CD8-positive, alpha-beta memory T cell (primary cell): ENCODE measurements around the gene BCL2L13. TPM values are rescaled to one million over a fixed set of nuclear protein-coding genes. Genes with fewer than 3 reads are reported as not detected.

ENCODE experiments used
- CTCF ChIA-PET: fragments of 350-600 bp; sonication (Branson Sonifier 250); formaldehyde crosslinking; loops from one replicate; lab custom pipeline; 2021; ENCODE audit warnings: antibody characterized with exemption; lab: Charles Lee
- POLR2A ChIA-PET: fragments of 350-600 bp; sonication (Branson Sonifier 250); formaldehyde crosslinking; loops from one replicate; lab custom pipeline; 2021; ENCODE audit warnings: antibody characterized with exemption; lab: Charles Lee
- DNase-seq, 5 donors: peaks; one replicate each; pipeline versions ENCODE4 v3.0.0 to v3.0.0-alpha.2; 2020 to 2022; ENCODE audit warnings: mixed read lengths in 1 of 5
- H3K27ac ChIP-seq: one replicate; pipeline ENCODE4 v1.7.0; 2013; ENCODE audit warnings: low read depth, mild to moderate bottlenecking, low read length, moderate library complexity
- H3K27me3 ChIP-seq: 2 replicates; pipeline ENCODE4 v1.7.0; 2013; ENCODE audit warnings: low read length, mild to moderate bottlenecking; ENCODE audit not compliant: insufficient read depth, poor library complexity, severe bottlenecking
- H3K36me3 ChIP-seq: 2 replicates; pipeline ENCODE4 v1.7.0; 2013; ENCODE audit warnings: mild to moderate bottlenecking, low read length, moderate library complexity; ENCODE audit not compliant: insufficient read depth
- H3K4me1 ChIP-seq: 2 replicates; pipeline ENCODE4 v1.7.0; 2013; ENCODE audit warnings: mild to moderate bottlenecking, low read length, moderate library complexity; ENCODE audit not compliant: insufficient read depth
- H3K4me3 ChIP-seq: 2 replicates; pipeline ENCODE4 v1.7.0; 2013; ENCODE audit warnings: mild to moderate bottlenecking, low read length
- H3K9me3 ChIP-seq: 2 replicates; pipeline ENCODE4 v1.7.0; 2013; ENCODE audit warnings: mild to moderate bottlenecking, low read length
- H3K27ac Mint-ChIP-seq, 8 donors: one replicate each; pipeline ENCODE4 v1.8.0; 2020 to 2021; ENCODE audit warnings: mixed read lengths in 8 of 8, mild to moderate bottlenecking in 6 of 8, inconsistent platforms in 3 of 8, moderate library complexity in 3 of 8
- H3K27me3 Mint-ChIP-seq, 2 donors: one replicate each; pipeline ENCODE4 v1.8.0; 2020 to 2021; ENCODE audit warnings: mixed read lengths in 2 of 2, mild to moderate bottlenecking in 1 of 2, moderate library complexity in 1 of 2
- H3K36me3 Mint-ChIP-seq, 3 donors: one replicate each; pipeline ENCODE4 v1.8.0; 2020 to 2021; ENCODE audit warnings: mixed read lengths in 3 of 3, inconsistent platforms in 1 of 3, mild to moderate bottlenecking in 1 of 3
- H3K4me1 Mint-ChIP-seq, 3 donors: one replicate each; pipeline ENCODE4 v1.8.0; 2020 to 2021; ENCODE audit warnings: mixed read lengths in 3 of 3, inconsistent platforms in 1 of 3, mild to moderate bottlenecking in 1 of 3
- H3K4me3 Mint-ChIP-seq, 7 donors: one replicate each; pipeline ENCODE4 v1.8.0; 2020 to 2021; ENCODE audit warnings: mixed read lengths in 7 of 7, mild to moderate bottlenecking in 6 of 7, moderate library complexity in 4 of 7, inconsistent platforms in 2 of 7
- H3K9me3 Mint-ChIP-seq, 5 donors: one replicate each; pipeline ENCODE4 v1.8.0; 2020 to 2022; ENCODE audit warnings: mixed read lengths in 5 of 5, mild to moderate bottlenecking in 3 of 5, moderate library complexity in 2 of 5, inconsistent platforms in 1 of 5
- polyA plus RNA-seq: library from polyadenylated mRNA; unstranded; fragments of 300-500 nt; fragmentation: Illumina TruSeq; gene quantifications from one replicate; pipeline ENCODE4 v1.2.3, GENCODE V29; 2021
- total RNA-seq, 2 experiments: library from RNA; stranded (reverse); gene quantifications; one replicate each; pipeline ENCODE4 v1.2.3, GENCODE V29; 2021

The BCL2L13 gene
- total and polyA plus RNA-seq, 3 experiments from 2014 or later, result 39.8 to 41.1 (median 40.1) TPM

DNA sequence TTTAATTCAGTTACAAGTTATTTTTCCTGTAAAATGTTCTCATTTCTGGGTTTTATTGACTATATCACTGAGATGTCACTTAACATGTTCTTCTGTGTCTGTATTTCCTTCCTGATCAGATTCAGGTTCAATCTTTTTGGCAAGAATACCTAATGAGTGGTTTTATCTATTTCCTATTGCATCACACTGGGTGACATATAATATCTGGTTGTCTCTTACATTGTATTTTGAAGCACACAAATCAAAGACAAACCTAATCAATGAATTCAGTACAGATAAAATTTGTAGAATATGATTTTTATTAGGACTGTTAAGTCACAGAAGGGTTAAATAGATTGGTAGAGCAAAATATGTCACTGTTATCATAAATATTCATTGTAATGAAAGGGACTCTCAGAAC is 60.4 kb downstream of the BCL2L13 start:
- Histone ChIP-seq H3K36me3 (peaks cover 8% of the 10 kb centered on the region), H3K9me3 (no peaks in the 10 kb centered on the region), H3K4me3 (no peak overlapping the region), H3K27me3 (no peaks in the 10 kb centered on the region), H3K4me1 (no peaks in the 10 kb centered on the region), H3K27ac (no peak overlapping the region)
- ChIA-PET CTCF (no interaction called here), POLR2A (no interaction called here)
- Mint-ChIP-seq H3K27ac (peak overlapping the region in 4 of 8 donors; percentile 45 to 89 (median 81)), H3K27me3 (no peaks in the 10 kb centered on the region), H3K4me3 (no peak overlapping the region), H3K36me3 (peaks cover 0 to 49% (median 14%) of the 10 kb centered on the region in 3 donors), H3K9me3 (no peaks in the 10 kb centered on the region), H3K4me1 (peaks cover 7 to 12% (median 12%) of the 10 kb centered on the region in 3 donors)
- no peak for DNase-seq

DNA sequence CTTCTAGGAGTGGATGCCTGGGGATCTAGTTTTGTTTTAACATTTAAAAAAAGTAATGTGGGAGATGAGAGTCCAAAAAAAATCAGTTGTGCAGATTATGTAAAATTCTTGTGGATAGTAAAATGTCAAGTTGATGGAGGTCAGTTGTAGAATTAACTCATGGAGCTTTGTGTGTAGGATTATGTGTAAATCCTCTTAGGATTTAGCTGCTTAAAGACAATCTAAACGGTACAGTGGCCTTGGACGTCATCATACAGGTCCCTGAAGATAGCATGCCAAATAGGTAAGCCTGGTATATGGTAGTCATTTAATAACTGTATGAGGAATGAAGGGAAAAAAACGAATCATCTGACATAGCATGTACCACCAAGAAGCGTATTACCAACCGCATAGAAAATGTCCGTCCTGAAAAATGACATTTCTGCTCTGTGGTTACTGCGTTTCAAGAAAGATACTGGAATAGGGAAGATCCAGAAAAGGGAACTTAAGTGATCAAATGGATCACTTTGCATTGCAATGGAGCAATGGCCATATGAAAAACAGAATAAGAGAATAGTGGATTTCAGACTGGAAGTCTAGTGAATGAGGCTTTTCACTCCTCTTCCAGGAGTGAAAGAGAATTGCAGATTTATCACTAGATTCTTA is 61.3 kb downstream of the BCL2L13 start:
- Histone ChIP-seq H3K4me1 (no peaks in the 10 kb centered on the region), H3K36me3 (peaks cover 8% of the 10 kb centered on the region), H3K9me3 (no peaks in the 10 kb centered on the region), H3K27me3 (no peaks in the 10 kb centered on the region), H3K27ac (no peak overlapping the region), H3K4me3 (no peak overlapping the region)
- Mint-ChIP-seq H3K9me3 (no peaks in the 10 kb centered on the region), H3K4me3 (no peak overlapping the region), H3K4me1 (peaks cover 5 to 8% (median 7%) of the 10 kb centered on the region in 3 donors), H3K36me3 (peaks cover 0 to 50% (median 12%) of the 10 kb centered on the region in 3 donors), H3K27ac (no peak overlapping the region), H3K27me3 (no peaks in the 10 kb centered on the region)
- no peak for DNase-seq
- CTCF ChIA-PET, result no interaction called here
- POLR2A ChIA-PET, result no interaction called here

DNA sequence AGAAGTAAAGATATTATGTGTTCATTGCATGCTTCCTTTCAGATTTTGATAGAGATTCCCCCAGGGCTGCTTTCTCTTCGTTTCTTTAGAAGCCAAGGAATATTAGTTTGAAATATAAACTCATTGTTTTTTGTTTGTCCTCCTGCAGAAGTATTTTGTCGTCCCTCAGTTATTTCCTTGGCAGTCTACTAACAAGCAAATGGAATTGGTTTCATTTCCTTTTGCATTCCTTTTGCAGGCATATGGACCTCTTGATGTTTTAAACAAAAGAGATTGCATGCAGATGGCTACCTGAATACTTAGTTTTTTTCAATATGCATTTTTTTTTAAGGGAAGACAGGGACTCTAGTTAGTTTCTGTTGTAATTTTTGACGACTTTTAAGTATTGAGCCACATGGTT is 62.2 kb downstream of the BCL2L13 start:
- H3K36me3 ChIP-seq, result peaks cover 8% of the 10 kb centered on the region
- peaks cover 0 to 53% (median 11%) of the 10 kb centered on the region in 3 donors for H3K36me3 Mint-ChIP-seq
- no peaks in the 10 kb centered on the region for H3K9me3 ChIP-seq
- no peak for DNase-seq
- no peak overlapping the region for H3K4me3 ChIP-seq
- no peaks in the 10 kb centered on the region for H3K9me3 Mint-ChIP-seq
- peak overlapping the region in 1 of 8 donors; percentile 37 for H3K27ac Mint-ChIP-seq
- ChIA-PET CTCF (no interaction called here), POLR2A (no interaction called here)
- no peak overlapping the region for H3K4me3 Mint-ChIP-seq
- H3K4me1 Mint-ChIP-seq, result peaks cover 7 to 10% (median 9%) of the 10 kb centered on the region in 3 donors
- no peaks in the 10 kb centered on the region for H3K27me3 Mint-ChIP-seq
- no peak overlapping the region for H3K27ac ChIP-seq
- peaks cover 3% of the 10 kb centered on the region for H3K4me1 ChIP-seq
- no peaks in the 10 kb centered on the region for H3K27me3 ChIP-seq

DNA sequence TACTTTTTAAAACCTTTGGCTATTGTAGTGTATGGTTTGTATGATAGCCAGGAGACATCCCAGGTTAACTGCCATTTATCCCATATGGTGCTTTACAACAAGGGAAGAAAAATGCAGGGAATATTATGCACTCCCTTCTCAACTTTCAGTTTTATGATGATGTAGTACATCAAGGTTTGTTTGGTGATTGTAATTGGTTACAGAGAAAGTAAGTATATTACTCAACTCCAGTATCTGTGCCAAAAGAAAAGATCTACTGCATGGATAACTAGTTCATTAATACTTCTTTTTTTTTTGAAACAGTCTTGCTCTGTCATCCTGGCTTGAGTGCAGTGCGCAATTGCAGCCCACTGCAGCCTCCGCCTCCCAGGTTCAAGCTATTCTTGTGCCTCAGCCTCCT is 65.3 kb downstream of the BCL2L13 start:
- no peak overlapping the region for H3K4me3 Mint-ChIP-seq
- peaks cover 0 to 54% (median 7%) of the 10 kb centered on the region in 3 donors for H3K36me3 Mint-ChIP-seq
- peaks cover 10% of the 10 kb centered on the region for H3K4me1 ChIP-seq
- H3K4me3 ChIP-seq, result no peak overlapping the region
- POLR2A ChIA-PET, result no interaction called here
- H3K36me3 ChIP-seq, result peaks cover 8% of the 10 kb centered on the region
- no peaks in the 10 kb centered on the region for H3K9me3 Mint-ChIP-seq
- peaks cover 13 to 23% (median 21%) of the 10 kb centered on the region in 3 donors for H3K4me1 Mint-ChIP-seq
- H3K27me3 ChIP-seq, result no peaks in the 10 kb centered on the region
- no peaks in the 10 kb centered on the region for H3K27me3 Mint-ChIP-seq
- DNase-seq, result no peak
- no peak overlapping the region for H3K27ac ChIP-seq
- CTCF ChIA-PET, result no interaction called here
- no peak overlapping the region for H3K27ac Mint-ChIP-seq
- H3K9me3 ChIP-seq, result no peaks in the 10 kb centered on the region

DNA sequence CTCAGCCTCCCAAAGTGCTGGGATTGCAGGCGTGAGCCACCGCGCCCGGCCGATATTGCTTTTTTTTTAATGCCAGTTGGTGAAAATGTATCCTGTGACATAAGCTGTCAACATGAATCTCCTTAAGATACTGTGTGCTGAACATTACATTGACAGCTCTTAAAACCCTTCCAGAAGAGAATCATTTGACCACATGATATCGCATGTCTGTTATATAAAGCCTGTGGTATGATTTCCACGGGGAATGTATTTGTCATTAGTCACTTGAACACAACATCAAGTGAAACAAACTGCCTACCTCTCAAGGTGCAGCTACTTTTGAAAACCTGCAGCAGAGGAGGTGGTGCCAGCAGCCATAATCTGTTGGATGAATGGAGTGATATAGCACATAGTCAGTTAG is 67.0 kb downstream of the BCL2L13 start:
- Histone ChIP-seq H3K27me3 (no peaks in the 10 kb centered on the region), H3K4me3 (no peak overlapping the region), H3K27ac (no peak overlapping the region), H3K9me3 (no peaks in the 10 kb centered on the region), H3K4me1 (peaks cover 10% of the 10 kb centered on the region), H3K36me3 (peaks cover 5% of the 10 kb centered on the region)
- Mint-ChIP-seq H3K36me3 (peaks cover 0 to 47% (median 3%) of the 10 kb centered on the region in 3 donors), H3K27ac (peak overlapping the region in 3 of 8 donors; percentile 22 to 54 (median 51)), H3K9me3 (no peaks in the 10 kb centered on the region), H3K4me3 (peak overlapping the region in 1 of 7 donors; percentile 2), H3K4me1 (peaks cover 12 to 18% (median 18%) of the 10 kb centered on the region in 3 donors), H3K27me3 (no peaks in the 10 kb centered on the region)
- ChIA-PET POLR2A (interaction anchor here (0.7 kb wide), 1 partner anchor 86 kb away, joined by 3 read pairs; no protein-coding TSS in a partner anchor), CTCF (no interaction called here)
- no peak for DNase-seq

DNA sequence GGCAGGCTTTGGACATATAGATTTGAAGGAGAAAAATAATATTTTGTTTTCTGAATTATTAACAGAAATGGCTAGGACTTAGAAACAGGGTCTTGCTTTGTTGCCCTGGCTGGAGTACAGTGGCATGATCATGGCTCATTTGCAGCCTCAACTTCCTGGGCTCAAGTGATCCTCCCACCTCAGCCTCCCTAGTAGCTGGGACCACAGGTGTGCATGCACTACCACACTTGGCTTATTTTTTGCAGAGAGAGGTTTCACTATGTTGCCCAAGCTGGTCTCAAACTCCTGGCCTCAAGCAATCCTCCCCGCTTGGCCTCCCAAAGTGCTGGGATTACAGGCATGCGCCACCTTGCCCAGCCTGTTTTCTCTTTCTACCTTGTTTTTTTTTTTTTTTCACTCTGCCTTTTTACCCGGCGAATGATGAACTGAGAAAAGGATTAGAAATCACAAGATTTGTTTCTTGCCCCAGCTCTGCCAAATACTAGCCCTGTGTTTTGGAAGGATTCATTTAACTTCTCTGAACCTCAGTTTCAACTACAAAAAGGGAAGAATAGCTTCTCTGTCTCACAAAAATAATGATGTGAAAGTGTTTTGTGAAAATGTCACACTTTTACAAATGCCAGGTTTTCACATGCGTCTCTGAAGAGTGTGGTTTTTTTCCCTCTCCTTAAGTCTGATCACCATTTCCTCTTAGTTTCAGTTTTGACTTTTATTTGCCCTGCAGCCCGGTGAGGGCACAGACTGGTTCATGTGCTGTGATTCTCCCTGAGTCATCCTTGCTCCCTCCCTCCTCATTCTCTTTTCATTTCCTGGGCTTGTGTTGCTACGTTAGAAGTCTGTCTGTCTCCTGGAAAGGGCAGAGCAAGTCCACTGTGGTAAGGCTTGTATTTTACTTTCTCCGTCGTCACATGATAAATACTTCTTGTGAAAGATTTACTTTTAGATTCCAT is 67.7 kb downstream of the BCL2L13 start:
- Histone ChIP-seq H3K36me3 (peaks cover 5% of the 10 kb centered on the region), H3K27me3 (no peaks in the 10 kb centered on the region), H3K4me3 (no peak overlapping the region), H3K4me1 (peaks cover 10% of the 10 kb centered on the region), H3K9me3 (no peaks in the 10 kb centered on the region), H3K27ac (peak overlapping the region; percentile 15)
- Mint-ChIP-seq H3K9me3 (no peaks in the 10 kb centered on the region), H3K36me3 (peaks cover 0 to 47% (median 3%) of the 10 kb centered on the region in 3 donors), H3K27ac (peak overlapping the region; percentile 51 to 89 (median 86)), H3K27me3 (no peaks in the 10 kb centered on the region), H3K4me1 (peaks cover 12 to 18% (median 18%) of the 10 kb centered on the region in 3 donors), H3K4me3 (peak overlapping the region in 6 of 7 donors; percentile 37 to 76 (median 69))
- POLR2A ChIA-PET, result interaction anchor here (0.7 kb wide), 2 partner anchors 85 to 348 kb away, joined by 3 read pairs; no protein-coding TSS in a partner anchor
- CTCF ChIA-PET, result no interaction called here
- peak in 1 of 5 donors; percentile 6 for DNase-seq

DNA sequence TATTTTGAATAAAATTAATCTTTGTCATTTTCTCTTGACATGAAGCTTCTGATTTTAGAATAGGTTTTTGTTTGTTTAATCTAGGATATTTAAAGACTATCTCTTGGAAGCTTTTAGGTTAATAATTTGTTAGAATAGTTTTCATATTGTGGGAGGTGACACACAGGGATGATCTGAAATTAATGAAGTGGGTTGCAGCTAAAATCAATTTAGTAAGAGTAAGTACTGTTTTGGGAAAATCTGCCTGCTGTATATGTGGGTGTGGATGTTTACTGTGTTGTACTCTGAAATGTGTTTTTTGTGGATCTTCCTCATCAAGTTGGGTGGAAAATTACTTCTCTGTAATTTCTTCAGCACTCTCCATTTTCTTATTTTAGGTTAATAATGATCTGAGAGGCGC is 68.4 kb downstream of the BCL2L13 start:
- no peaks in the 10 kb centered on the region for H3K27me3 Mint-ChIP-seq
- H3K4me3 ChIP-seq, result no peak overlapping the region
- no peak for DNase-seq
- no peaks in the 10 kb centered on the region for H3K9me3 ChIP-seq
- H3K36me3 Mint-ChIP-seq, result peaks cover 0 to 51% (median 3%) of the 10 kb centered on the region in 3 donors
- no peaks in the 10 kb centered on the region for H3K9me3 Mint-ChIP-seq
- peak overlapping the region in 4 of 8 donors; percentile 51 to 89 (median 80) for H3K27ac Mint-ChIP-seq
- no peak overlapping the region for H3K4me3 Mint-ChIP-seq
- ChIA-PET CTCF (no interaction called here), POLR2A (interaction anchor here (0.7 kb wide), 1 partner anchor 348 kb away, joined by 3 read pairs; no protein-coding TSS in a partner anchor)
- peaks cover 10% of the 10 kb centered on the region for H3K4me1 ChIP-seq
- no peaks in the 10 kb centered on the region for H3K27me3 ChIP-seq
- no peak overlapping the region for H3K27ac ChIP-seq
- H3K36me3 ChIP-seq, result peaks cover 5% of the 10 kb centered on the region
- peaks cover 12 to 18% (median 18%) of the 10 kb centered on the region in 3 donors for H3K4me1 Mint-ChIP-seq
